CD14-positive monocyte (primary cell): ENCODE measurements around the gene OSBPL9. TPM values are rescaled to one million over a fixed set of nuclear protein-coding genes. Genes with fewer than 3 reads are reported as not detected.

Experiments
- DNase-seq, 3 donors: peaks; one replicate each; pipeline ENCODE4 v3.0.0-alpha.2; 2011 to 2022
- H2AFZ ChIP-seq: 2 replicates; pipeline ENCODE4 v1.6.0; 2012; ENCODE audit warnings: mild to moderate bottlenecking, low read depth, low read length, inconsistent platforms; ENCODE audit not compliant: insufficient read depth, poor library complexity, severe bottlenecking
- H3K27ac ChIP-seq, 2 donors: 1 replicate in 1 of 2; 2 replicates in 1 of 2; pipeline ENCODE4 v1.5.1; 2012 to 2013; ENCODE audit warnings: low read length in 2 of 2, control low read depth in 1 of 2, inconsistent platforms in 1 of 2, low read depth in 1 of 2, mild to moderate bottlenecking in 1 of 2
- H3K27me3 ChIP-seq, 2 donors: one replicate each; pipeline versions ENCODE4 v1.6.0 to v1.6.1; 2011 to 2013; ENCODE audit warnings: low read length in 2 of 2; ENCODE audit not compliant: control insufficient read depth in 2 of 2, insufficient read depth in 2 of 2
- H3K36me3 ChIP-seq, 2 donors: replicated peaks in 1 of 2; 1 replicate in 1 of 2; 2 replicates in 1 of 2; pipeline versions ENCODE4 v1.5.1 to v1.6.1; 2012 to 2013; ENCODE audit warnings: low read length in 2 of 2, control low read depth in 1 of 2, inconsistent platforms in 1 of 2, mild to moderate bottlenecking in 1 of 2; ENCODE audit not compliant: insufficient read depth in 2 of 2, control insufficient read depth in 1 of 2
- H3K4me1 ChIP-seq, 2 donors: 1 replicate in 1 of 2; 2 replicates in 1 of 2; pipeline versions ENCODE4 v1.5.1 to v1.6.1; 2012 to 2013; ENCODE audit warnings: low read length in 2 of 2, control low read depth in 1 of 2, inconsistent platforms in 1 of 2, mild to moderate bottlenecking in 1 of 2, moderate library complexity in 1 of 2; ENCODE audit not compliant: insufficient read depth in 2 of 2, control insufficient read depth in 1 of 2
- H3K4me2 ChIP-seq: replicated peaks from 2 replicates; pipeline ENCODE3; 2012; ENCODE audit warnings: low read length, moderate library complexity, mild to moderate bottlenecking; ENCODE audit not compliant: poor library complexity, severe bottlenecking; ENCODE audit errors: extremely low read depth
- H3K4me3 ChIP-seq, 3 experiments: fragments of 200-600 bp in 1 of 3; sonication (generic) in 1 of 3; replicated peaks in 1 of 3; 1 replicate in 2 of 3; 2 replicates in 1 of 3; pipeline ENCODE4 v1.5.1; 2011 to 2013; ENCODE audit warnings: low read length in 3 of 3, mild to moderate bottlenecking in 3 of 3, control low read depth in 2 of 3, low read depth in 2 of 3, inconsistent platforms in 1 of 3, moderate library complexity in 1 of 3
- H3K79me2 ChIP-seq: 2 replicates; pipeline ENCODE4 v1.6.0; 2012; ENCODE audit warnings: mild to moderate bottlenecking, control low read depth, inconsistent platforms, low read length, moderate library complexity; ENCODE audit not compliant: insufficient read depth
- H3K9ac ChIP-seq: 2 replicates; pipeline ENCODE4 v1.6.0; 2017; ENCODE audit warnings: low read length, mild to moderate bottlenecking; ENCODE audit not compliant: insufficient read depth, poor library complexity, severe bottlenecking
- H3K9me3 ChIP-seq, 2 donors: replicated peaks in 1 of 2; 1 replicate in 1 of 2; 2 replicates in 1 of 2; pipeline versions ENCODE4 v1.5.1 to v1.6.1; 2012 to 2013; ENCODE audit warnings: low read length in 2 of 2, control low read depth in 1 of 2; ENCODE audit not compliant: control insufficient read depth in 1 of 2, insufficient read depth in 1 of 2
- H4K20me1 ChIP-seq: 2 replicates; pipeline ENCODE4 v1.6.0; 2012; ENCODE audit warnings: mild to moderate bottlenecking, low read length, control low read depth, moderate library complexity; ENCODE audit not compliant: insufficient read depth
- H3K27ac Mint-ChIP-seq, 7 donors: one replicate each; pipeline ENCODE4 v1.8.0; 2020; ENCODE audit warnings: mild to moderate bottlenecking in 7 of 7, mixed read lengths in 7 of 7, moderate library complexity in 6 of 7, inconsistent platforms in 2 of 7
- H3K27me3 Mint-ChIP-seq, 3 donors: one replicate each; pipeline ENCODE4 v1.8.0; 2021 to 2022; ENCODE audit warnings: low read depth in 3 of 3, mild to moderate bottlenecking in 3 of 3, mixed read lengths in 3 of 3, moderate library complexity in 3 of 3, inconsistent platforms in 1 of 3
- H3K36me3 Mint-ChIP-seq, 2 donors: one replicate each; pipeline ENCODE4 v1.8.0; 2020; ENCODE audit warnings: mixed read lengths in 2 of 2, inconsistent platforms in 1 of 2, mild to moderate bottlenecking in 1 of 2
- H3K4me1 Mint-ChIP-seq: one replicate; pipeline ENCODE4 v1.8.0; 2020; ENCODE audit warnings: mild to moderate bottlenecking, mixed read lengths
- H3K4me3 Mint-ChIP-seq, 2 donors: one replicate each; pipeline ENCODE4 v1.8.0; 2020; ENCODE audit warnings: mild to moderate bottlenecking in 2 of 2, mixed read lengths in 2 of 2, moderate library complexity in 1 of 2
- H3K9me3 Mint-ChIP-seq, 7 donors: one replicate each; pipeline ENCODE4 v1.8.0; 2020 to 2022; ENCODE audit warnings: mixed read lengths in 7 of 7, mild to moderate bottlenecking in 6 of 7, moderate library complexity in 6 of 7, inconsistent platforms in 2 of 7
- CTCF ChIP-seq: fragments of 200-600 bp; IDR thresholded peaks from one replicate; pipeline ENCODE4 v1.8.0; 2022; ENCODE audit warnings: antibody characterized with exemption, mild to moderate bottlenecking
- WGBS: methylation state at CpG from one replicate; pipeline ENCODE4 v1.1.5; 2013; ENCODE audit warnings: missing lambda C conversion rate; ENCODE audit not compliant: insufficient coverage; 5-methylcytosine and 5-hydroxymethylcytosine counted together
- intact Hi-C, 2 donors: fragments of 100-400 bp; cut with micrococcal nuclease; formaldehyde crosslinking; loops; one replicate each; pipeline versions ENCODE4 v1.15.0 to v1.15.1; 2023
- polyA plus RNA-seq, 3 donors: library from polyadenylated mRNA; depleted of rRNA in 1 of 3; unstranded in 2 of 3; stranded (reverse) in 1 of 3; fragments of 300-500 nt in 2 of 3; fragments of >200 nt in 1 of 3; fragmentation: Illumina TruSeq in 2 of 3; gene quantifications; 1 replicate in 2 of 3; 2 replicates in 1 of 3; pipeline ENCODE4 v1.2.3, GENCODE V29; 2012 to 2021

Gene OSBPL9
- polyA plus RNA-seq, 3 donors = 22.2 to 41.4 (median 31.3) TPM

- TF ChIP-seq CTCF = no peak
- no peaks in the 10 kb centered on the region for H3K27me3 ChIP-seq
- no CpG with 5 or more reads among the region's 3 CpGs for WGBS
- no peak for DNase-seq
- no peak overlapping the region for H3K4me2 ChIP-seq
- peaks cover 39 to 54% of the 10 kb centered on the region in 2 donors for H3K36me3 ChIP-seq
- H3K9me3 ChIP-seq = no peaks in the 10 kb centered on the region
- Mint-ChIP-seq H3K4me1 (no peaks in the 10 kb centered on the region), H3K27ac (no peak overlapping the region), H3K36me3 (peaks cover 34 to 58% of the 10 kb centered on the region in 2 donors), H3K4me3 (no peak overlapping the region), H3K9me3 (no peaks in the 10 kb centered on the region), H3K27me3 (no peaks in the 10 kb centered on the region)
- no peaks in the 10 kb centered on the region for H4K20me1 ChIP-seq
- no peaks in the 10 kb centered on the region for H3K79me2 ChIP-seq
- intact Hi-C loops = loop anchor here in 1 of 2 donors (10.0 kb wide), 1 partner anchor 136 kb away; no protein-coding TSS in a partner anchor
- H3K4me3 ChIP-seq = no peak overlapping the region
- no peak overlapping the region for H3K9ac ChIP-seq
- H2AFZ ChIP-seq = no peak overlapping the region
- H3K4me1 ChIP-seq = no peaks in the 10 kb centered on the region
- no peak overlapping the region for H3K27ac ChIP-seq
Observed at GRCh38 chr1:51760872-51761271, 144.0 kb downstream of the OSBPL9 start.

- no peak for TF ChIP-seq CTCF
- no peaks in the 10 kb centered on the region for H4K20me1 ChIP-seq
- H3K27me3 ChIP-seq = no peaks in the 10 kb centered on the region
- no peak overlapping the region for H2AFZ ChIP-seq
- no peaks in the 10 kb centered on the region for H3K79me2 ChIP-seq
- no peaks in the 10 kb centered on the region for H3K4me1 Mint-ChIP-seq
- no peak overlapping the region for H3K4me3 Mint-ChIP-seq
- DNase-seq = no peak
- H3K4me2 ChIP-seq = no peak overlapping the region
- H3K27me3 Mint-ChIP-seq = no peaks in the 10 kb centered on the region
- H3K27ac Mint-ChIP-seq = no peak overlapping the region
- intact Hi-C loops = loop anchor here in 1 of 2 donors (10.0 kb wide), 1 partner anchor 137 kb away; no protein-coding TSS in a partner anchor
- H3K36me3 ChIP-seq = peaks cover 44 to 54% of the 10 kb centered on the region in 2 donors
- H3K9me3 ChIP-seq = no peaks in the 10 kb centered on the region
- no peak overlapping the region for H3K9ac ChIP-seq
- peaks cover 35 to 59% of the 10 kb centered on the region in 2 donors for H3K36me3 Mint-ChIP-seq
- no peak overlapping the region for H3K4me3 ChIP-seq
- H3K4me1 ChIP-seq = no peaks in the 10 kb centered on the region
- H3K9me3 Mint-ChIP-seq = no peaks in the 10 kb centered on the region
- H3K27ac ChIP-seq = no peak overlapping the region
- WGBS = no CpG with 5 or more reads among the region's 1 CpG
Observed at GRCh38 chr1:51761351-51761750, 144.5 kb downstream of the OSBPL9 start.
